Activated naive CD4-positive, alpha-beta T cell treated with anti-CD3 and anti-CD28 coated beads, Interleukin-2, amount 50 U/mL, for 72 hours (primary cell): Measurements from ENCODE around the gene RNH1. TPM values are rescaled to one million over a fixed set of nuclear protein-coding genes. Genes with fewer than 3 reads are reported as not detected.
A peak's percentile ranks its signal among the peaks of the same experiment; 100 is the strongest.
"Not testable (repeated sequence)": the region's sequence is repeated elsewhere in the genome, so short reads cannot be mapped to it uniquely, and the experiment has no call there.

Experiments
- ATAC-seq, 2 donors: fragments of 150-1000 bp; cut with Tn5 transposase; 2 replicates each; pipeline ENCODE4 v1.10.0; 2021; ENCODE audit warnings: mild to moderate bottlenecking in 2 of 2, moderate library complexity in 2 of 2
- DNase-seq, 2 donors: peaks; one replicate each; pipeline ENCODE4 v3.0.0; 2021 to 2022; ENCODE audit warnings: low spot score in 2 of 2
- H3K27ac Mint-ChIP-seq, 2 donors: one replicate each; pipeline ENCODE4 v1.8.0; 2022; ENCODE audit warnings: mild to moderate bottlenecking in 2 of 2, mixed read lengths in 2 of 2
- H3K36me3 Mint-ChIP-seq, 2 donors: one replicate each; pipeline ENCODE4 v1.8.0; 2022; ENCODE audit warnings: mixed read lengths in 2 of 2
- H3K9me3 Mint-ChIP-seq, 2 donors: one replicate each; pipeline ENCODE4 v1.8.0; 2022; ENCODE audit warnings: mixed read lengths in 2 of 2
- total RNA-seq, 2 donors: library from RNA; stranded (reverse); gene quantifications; one replicate each; pipeline ENCODE4 v1.2.3, GENCODE V29; 2022

Gene RNH1
- total RNA-seq, 2 donors from 2014 or later: 90.9 to 98.0 TPM

GRCh38 chr11:476416-476815, 30.6 kb downstream of the RNH1 start:
- Mint-ChIP-seq H3K36me3 (no peaks in the 10 kb centered on the region), H3K9me3 (no peaks in the 10 kb centered on the region), H3K27ac (no peak overlapping the region)
- DNase-seq: no peak
- no peak for ATAC-seq

- DNase-seq (no peak), ATAC-seq (no peak)
- no peak overlapping the region for H3K27ac Mint-ChIP-seq
- no peaks in the 10 kb centered on the region for H3K36me3 Mint-ChIP-seq
- no peaks in the 10 kb centered on the region for H3K9me3 Mint-ChIP-seq
Observed at GRCh38 chr11:475941-476340, 31.1 kb downstream of the RNH1 start.

- H3K36me3 Mint-ChIP-seq: no peaks in the 10 kb centered on the region
- ATAC-seq: no peak
- H3K9me3 Mint-ChIP-seq: no peaks in the 10 kb centered on the region
Observed at GRCh38 chr11:474914-475506, 32.0 kb downstream of the RNH1 start.

GRCh38 chr11:473962-474785, 32.9 kb downstream of the RNH1 start:
- no peak for ATAC-seq

More at GRCh38 chr11:474914-475506, 32.0 kb downstream of the RNH1 start:
- DNase-seq: no peak
- no peak overlapping the region for H3K27ac Mint-ChIP-seq

GRCh38 chr11:473415-473814, 33.6 kb downstream of the RNH1 start:
- no peak for ATAC-seq
- no peaks in the 10 kb centered on the region for H3K9me3 Mint-ChIP-seq

More at GRCh38 chr11:473962-474785, 32.9 kb downstream of the RNH1 start:
- no peak overlapping the region for H3K27ac Mint-ChIP-seq
- no peaks in the 10 kb centered on the region for H3K9me3 Mint-ChIP-seq
- no peak for DNase-seq
- H3K36me3 Mint-ChIP-seq: no peaks in the 10 kb centered on the region

GRCh38 chr11:472816-473215, 34.2 kb downstream of the RNH1 start:
- Mint-ChIP-seq H3K36me3 (no peaks in the 10 kb centered on the region), H3K9me3 (no peaks in the 10 kb centered on the region), H3K27ac (no peak overlapping the region)
- DNase-seq (no peak), ATAC-seq (no peak)

More at GRCh38 chr11:473415-473814, 33.6 kb downstream of the RNH1 start:
- H3K36me3 Mint-ChIP-seq: no peaks in the 10 kb centered on the region
- no peak for DNase-seq
- H3K27ac Mint-ChIP-seq: no peak overlapping the region

GRCh38 chr11:472272-472671, 34.8 kb downstream of the RNH1 start:
- DNase-seq: no peak
- no peak for ATAC-seq

GRCh38 chr11:471468-472145, 35.4 kb downstream of the RNH1 start:
- ATAC-seq: no peak
- Mint-ChIP-seq H3K9me3 (no peaks in the 10 kb centered on the region), H3K36me3 (no peaks in the 10 kb centered on the region), H3K27ac (no peak overlapping the region)
- DNase-seq: no peak

More at GRCh38 chr11:472272-472671, 34.8 kb downstream of the RNH1 start:
- H3K9me3 Mint-ChIP-seq: no peaks in the 10 kb centered on the region
- no peaks in the 10 kb centered on the region for H3K36me3 Mint-ChIP-seq
- peak overlapping the region in 1 of 2 donors; percentile 14 for H3K27ac Mint-ChIP-seq

GRCh38 chr11:469684-470560, 37.1 kb downstream of the RNH1 start:
- DNase-seq (no peak), ATAC-seq (no peak)
- Mint-ChIP-seq H3K36me3 (no peaks in the 10 kb centered on the region), H3K27ac (peak overlapping the region in 1 of 2 donors; percentile 82), H3K9me3 (no peaks in the 10 kb centered on the region)

GRCh38 chr11:469026-469683, 37.9 kb downstream of the RNH1 start:
- peak overlapping the region in 1 of 2 donors; percentile 82 for H3K27ac Mint-ChIP-seq
- not testable (repeated sequence) for H3K36me3 Mint-ChIP-seq, DNase-seq, ATAC-seq, H3K9me3 Mint-ChIP-seq

GRCh38 chr11:468493-468892, 38.5 kb downstream of the RNH1 start:
- peak overlapping the region in 1 of 2 donors; percentile 74 for H3K27ac Mint-ChIP-seq
- no peaks in the 10 kb centered on the region for H3K9me3 Mint-ChIP-seq
- H3K36me3 Mint-ChIP-seq: no peaks in the 10 kb centered on the region
- ATAC-seq (no peak), DNase-seq (no peak)

GRCh38 chr11:468036-468435, 39.0 kb downstream of the RNH1 start:
- ATAC-seq (no peak), DNase-seq (no peak)
- Mint-ChIP-seq H3K9me3 (no peaks in the 10 kb centered on the region), H3K36me3 (no peaks in the 10 kb centered on the region), H3K27ac (peak overlapping the region in 1 of 2 donors; percentile 17)

GRCh38 chr11:465896-466530, 41.0 kb downstream of the RNH1 start:
- Mint-ChIP-seq H3K36me3 (no peaks in the 10 kb centered on the region), H3K27ac (peak overlapping the region in 1 of 2 donors; percentile 86), H3K9me3 (no peaks in the 10 kb centered on the region)
- no peak for DNase-seq
- ATAC-seq: no peak

- Mint-ChIP-seq H3K36me3 (no peaks in the 10 kb centered on the region), H3K9me3 (no peaks in the 10 kb centered on the region), H3K27ac (no peak overlapping the region)
- no peak for DNase-seq
- ATAC-seq: no peak
Observed at GRCh38 chr11:464316-464715, 42.7 kb downstream of the RNH1 start.

- Mint-ChIP-seq H3K9me3 (no peaks in the 10 kb centered on the region), H3K27ac (peak overlapping the region in 1 of 2 donors; percentile 72), H3K36me3 (no peaks in the 10 kb centered on the region)
- DNase-seq (no peak), ATAC-seq (no peak)
Observed at GRCh38 chr11:462107-462890, 44.7 kb downstream of the RNH1 start.
